ENCODE measurements around the gene REG1A.

- TF ChIP-seq EP300 (IDR thresholded peaks at IDR 0.05; ENCODE audit: borderline replicate concordance), result no peak
- TF ChIP-seq RAD21 (IDR thresholded peaks at IDR 0.05; ENCODE audit: low read depth), result no peak
- TF ChIP-seq TCF12 (IDR thresholded peaks at IDR 0.05; ENCODE audit: low read depth), result no peak
Observed at GRCh38 chr2:79083597-79084251, 36.6 kb upstream of the REG1A start.

Data from Ishikawa (cell line).